ENCODE results near the gene CD300LG.

- TF ChIP-seq GATA2 (IDR thresholded peaks at IDR 0.05; ENCODE audit: low read depth, low read length) (no peak), GATA3 (IDR thresholded peaks at IDR 0.05; ENCODE audit: low read depth, low read length) (no peak)
Observed at GRCh38 chr17:43857957-43858600, 11.1 kb downstream of the CD300LG start.

Measured in SH-SY5Y (cell line).